RWPE2 (cell line): ENCODE measurements around the gene COMMD7.
A peak's percentile ranks its signal among the peaks of the same experiment; 100 is the strongest.

Experiments
- ATAC-seq: fragments of 200-7000 bp; cut with Tn5 transposase; 3 replicates; pipeline ENCODE4 v1.9.1; 2021; ENCODE audit warnings: low read depth
- DNase-seq: peaks from one replicate; pipeline ENCODE4 v3.0.0-alpha.2; 2020; ENCODE audit warnings: low spot score
- H3K27ac ChIP-seq: fragments of 450-650 bp; 2 replicates; pipeline ENCODE4 v1.5.1; 2017; ENCODE audit warnings: mild to moderate bottlenecking; ENCODE audit not compliant: poor library complexity, severe bottlenecking
- H3K27me3 ChIP-seq: fragments of 250-450 bp; sonication (Bioruptor Pico); 2 replicates; pipeline ENCODE4 v1.5.1; 2021; ENCODE audit warnings: mild to moderate bottlenecking, moderate library complexity; ENCODE audit not compliant: insufficient read depth, poor library complexity, severe bottlenecking
- H3K36me3 ChIP-seq: fragments of 250-450 bp; sonication (Bioruptor Pico); 2 replicates; pipeline ENCODE4 v1.5.1; 2020; ENCODE audit warnings: low read depth, mild to moderate bottlenecking, moderate library complexity
- H3K4me1 ChIP-seq: fragments of 250-450 bp; sonication (Bioruptor Pico); 2 replicates; pipeline ENCODE4 v1.5.1; 2021; ENCODE audit warnings: mild to moderate bottlenecking, moderate library complexity; ENCODE audit not compliant: insufficient read depth, poor library complexity, severe bottlenecking
- H3K4me3 ChIP-seq: fragments of 250-450 bp; sonication (Bioruptor Pico); 2 replicates; pipeline ENCODE4 v1.5.1; 2021; ENCODE audit warnings: mild to moderate bottlenecking, moderate library complexity; ENCODE audit not compliant: severe bottlenecking
- H3K9me3 ChIP-seq: fragments of 250-450 bp; sonication (Bioruptor Pico); 2 replicates; pipeline ENCODE4 v1.5.1; 2021; ENCODE audit warnings: mild to moderate bottlenecking, moderate library complexity; ENCODE audit not compliant: severe bottlenecking
- CTCF ChIP-seq: fragments of 450-650 bp; IDR thresholded peaks from one replicate; pipeline ENCODE4 v1.5.1; 2017; ENCODE audit warnings: mild to moderate bottlenecking, moderate library complexity; ENCODE audit not compliant: poor library complexity, severe bottlenecking

COMMD7 gene

DNA sequence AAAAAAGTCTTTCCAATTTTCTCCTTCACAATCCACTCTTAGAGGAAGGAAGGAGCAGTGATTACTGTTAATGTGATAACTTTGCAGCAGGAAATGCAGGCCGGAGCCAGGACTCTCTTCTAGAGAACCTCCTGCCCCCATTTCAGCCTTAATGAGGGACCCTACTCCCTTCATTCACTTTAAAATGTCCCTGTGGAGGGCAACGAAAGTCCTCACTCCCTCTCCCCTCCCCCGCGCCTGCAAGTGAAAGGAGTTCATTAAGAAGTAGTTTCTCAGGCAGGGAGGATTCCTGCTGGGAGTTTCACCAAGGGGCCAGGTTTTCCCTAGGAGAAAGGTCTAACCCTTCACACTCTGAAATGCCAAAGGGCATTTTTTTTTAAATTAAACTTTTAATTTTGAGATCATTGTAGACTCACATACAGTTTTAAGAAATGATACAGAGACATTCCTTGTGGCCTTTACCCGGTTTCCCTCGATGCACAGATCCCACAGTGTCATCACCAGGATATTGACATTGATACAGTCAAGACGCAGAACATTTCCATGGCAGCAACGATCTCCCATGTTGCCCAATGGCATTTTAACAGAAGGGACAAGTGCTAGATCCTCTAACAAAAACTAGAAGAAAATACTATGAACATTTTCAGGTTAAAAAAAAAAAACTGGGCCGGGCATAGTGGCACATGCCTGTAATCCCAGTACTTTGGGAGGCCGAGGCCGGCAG, 6.8 kb upstream of the COMMD7 start:
- Histone ChIP-seq H3K27me3 (no peaks in the 10 kb centered on the region), H3K36me3 (no peaks in the 10 kb centered on the region), H3K27ac (no peak overlapping the region), H3K4me1 (peaks cover 23% of the 10 kb centered on the region), H3K4me3 (no peak overlapping the region), H3K9me3 (no peaks in the 10 kb centered on the region)
- ATAC-seq (no peak), DNase-seq (no peak)
- no peak for TF ChIP-seq CTCF

- Histone ChIP-seq H3K27ac (peak overlapping the region; percentile 9), H3K4me1 (peaks cover 22% of the 10 kb centered on the region), H3K36me3 (no peaks in the 10 kb centered on the region), H3K9me3 (no peaks in the 10 kb centered on the region), H3K27me3 (no peaks in the 10 kb centered on the region), H3K4me3 (peak overlapping the region; percentile 51)
- ATAC-seq (peak; percentile 42), DNase-seq (peak; percentile 79)
- no peak for TF ChIP-seq CTCF
Measured at GRCh38 chr20:32742322-32743236, 688 bp downstream of the COMMD7 start.

- Histone ChIP-seq H3K4me3 (no peak overlapping the region), H3K9me3 (no peaks in the 10 kb centered on the region), H3K4me1 (peaks cover 20% of the 10 kb centered on the region), H3K27ac (no peak overlapping the region), H3K27me3 (no peaks in the 10 kb centered on the region), H3K36me3 (no peaks in the 10 kb centered on the region)
- DNase-seq (no peak), ATAC-seq (no peak)
- TF ChIP-seq CTCF, result no peak
Measured at GRCh38 chr20:32741151-32741550, 2.1 kb downstream of the COMMD7 start.

DNA sequence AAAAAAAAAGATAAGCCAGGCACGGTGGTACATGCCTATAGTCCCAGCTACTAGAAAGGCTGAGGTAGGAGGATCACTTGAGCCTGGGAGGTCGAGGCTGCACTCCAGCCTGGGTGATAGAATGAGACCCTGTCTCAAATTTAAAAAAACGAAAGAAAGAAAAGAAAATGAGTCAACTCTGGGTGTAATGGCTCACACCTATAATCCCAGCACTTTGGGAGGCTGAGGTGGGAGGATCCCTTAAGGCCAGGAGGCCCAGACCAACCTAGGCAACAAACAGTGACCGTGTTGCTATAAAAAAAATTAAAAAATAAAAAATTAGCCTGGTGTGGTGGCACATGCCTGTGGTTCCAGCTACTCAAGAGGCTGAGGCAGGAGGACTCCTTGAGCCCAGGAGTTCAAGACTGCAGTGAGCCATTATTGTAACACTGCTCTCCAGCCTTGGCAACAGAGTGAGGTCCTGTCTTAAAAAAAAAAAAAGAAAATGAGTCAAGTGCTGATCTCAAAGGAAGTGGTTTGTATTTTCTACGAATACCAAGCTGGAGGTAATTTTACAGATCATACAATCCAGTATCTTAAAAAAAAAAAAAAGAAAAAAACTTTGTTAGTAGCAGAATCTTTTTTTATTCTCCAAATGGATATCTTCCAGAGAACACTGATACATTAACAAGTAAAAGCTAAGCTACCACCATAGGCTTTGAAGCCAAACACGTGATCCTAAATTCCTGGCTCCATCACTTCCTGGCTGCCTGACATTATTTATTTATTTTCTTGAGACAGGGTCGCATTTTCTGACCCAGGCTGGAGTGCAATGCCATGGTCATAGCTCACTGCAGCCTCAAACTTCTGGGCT, 5.7 kb downstream of the COMMD7 start:
- no peak for TF ChIP-seq CTCF
- peak overlapping the region; percentile 55 for H3K27ac ChIP-seq
- ATAC-seq, result peak; percentile 33; the same call in 2 of the 3 replicates

More for the DNA sequence above, 5.7 kb downstream of the COMMD7 start:
- H3K4me3 ChIP-seq, result no peak overlapping the region
- DNase-seq, result no peak
- H3K9me3 ChIP-seq, result no peaks in the 10 kb centered on the region
- H3K27me3 ChIP-seq, result no peaks in the 10 kb centered on the region
- H3K36me3 ChIP-seq, result no peaks in the 10 kb centered on the region
- peaks cover 9% of the 10 kb centered on the region for H3K4me1 ChIP-seq
